HepG2 (cell line): ENCODE data around the gene CERS4. TPM values are rescaled to one million over a fixed set of nuclear protein-coding genes. Genes with fewer than 3 reads are reported as not detected.

Experiments used
- ARNT2 ChIP-seq: sonication (generic); formaldehyde crosslinking; IDR thresholded peaks from 2 replicates; pipeline ENCODE4 v1.8.0; 2022; ENCODE audit warnings: mild to moderate bottlenecking, low read depth, missing genetic modification reagents, moderate library complexity
- CCDC6 ChIP-seq: sonication (generic); formaldehyde crosslinking; IDR thresholded peaks from 2 replicates; pipeline ENCODE4 v1.8.1; 2022; ENCODE audit warnings: mild to moderate bottlenecking, missing genetic modification reagents, moderate library complexity
- DR1 ChIP-seq: sonication (generic); formaldehyde crosslinking; IDR thresholded peaks from 2 replicates; pipeline ENCODE4 v1.8.0; 2021; ENCODE audit warnings: mild to moderate bottlenecking, missing genetic modification reagents, inconsistent platforms
- HMG20B ChIP-seq: conservative IDR thresholded peaks from 2 replicates; pipeline ENCODE4 v1.6.1; 2016; ENCODE audit warnings: missing genetic modification reagents, missing compliant biosample characterization
- SMYD3 ChIP-seq: sonication (generic); formaldehyde crosslinking; IDR thresholded peaks from 2 replicates; pipeline ENCODE4 v1.8.1; 2023; ENCODE audit warnings: mild to moderate bottlenecking, missing genetic modification reagents
- XRCC5 ChIP-seq: fragments of 200-400 bp; formaldehyde crosslinking; optimal IDR thresholded peaks from 2 replicates; pipeline ENCODE3; 2017; ENCODE audit warnings: mild to moderate bottlenecking, low read length
- ZBTB7B ChIP-seq: sonication (generic); formaldehyde crosslinking; IDR thresholded peaks from 2 replicates; pipeline ENCODE4 v1.4.0; 2020; ENCODE audit warnings: missing genetic modification reagents
- ZGPAT ChIP-seq: IDR thresholded peaks from 2 replicates; pipeline ENCODE4 v1.6.1; 2016; ENCODE audit warnings: mild to moderate bottlenecking
- ZNF362 ChIP-seq: sonication (generic); formaldehyde crosslinking; IDR thresholded peaks from 2 replicates; pipeline ENCODE4 v1.4.0; 2020; ENCODE audit warnings: missing genetic modification reagents, mild to moderate bottlenecking, borderline replicate concordance
- polyA plus RNA-seq, 8 experiments: library from polyadenylated mRNA; depleted of rRNA in 3 of 8; stranded (reverse) in 7 of 8; unstranded in 1 of 8; fragments of >200 nt; fragmentation: Illumina TruSeq in 4 of 8; extraction: Trizol in 4 of 8; gene quantifications; 2 replicates each; pipeline versions ENCODE4 v1.2.1 to v1.2.3, GENCODE V29; 2011 to 2016; ENCODE audit warnings: low read depth in 4 of 8, missing spikeins in 1 of 8, mixed read lengths in 1 of 8; ENCODE audit not compliant: insufficient read depth in 1 of 8
- total RNA-seq, 5 experiments: library from RNA; depleted of rRNA; stranded (reverse); fragments of >200 nt; fragmentation: Illumina TruSeq; extraction: Trizol; gene quantifications; 2 replicates each; pipeline ENCODE4 v1.2.3, GENCODE V29; 2016; ENCODE audit warnings: low read depth in 1 of 5
- TF ChIP-seq, protein P1 (sequence below): sonication (generic); formaldehyde crosslinking; IDR thresholded peaks from 2 replicates; pipeline ENCODE4 v1.8.0; 2022; ENCODE audit warnings: mild to moderate bottlenecking, missing genetic modification reagents
- TF ChIP-seq, protein P2 (sequence below): sonication (generic); formaldehyde crosslinking; IDR thresholded peaks from 2 replicates; pipeline ENCODE4 v1.9.0; 2022; ENCODE audit warnings: low read depth, missing genetic modification reagents
- TF ChIP-seq, protein P3 (sequence below): sonication (generic); formaldehyde crosslinking; IDR thresholded peaks from 2 replicates; pipeline ENCODE4 v1.5.1; 2020; ENCODE audit warnings: mild to moderate bottlenecking, moderate library complexity, missing genetic modification reagents
- TF ChIP-seq, protein P4 (sequence below): sonication (generic); formaldehyde crosslinking; IDR thresholded peaks from 2 replicates; pipeline ENCODE4 v1.5.0; 2020; ENCODE audit warnings: missing genetic modification reagents
- TF ChIP-seq, protein P5 (sequence below): sonication (generic); formaldehyde crosslinking; IDR thresholded peaks from 2 replicates; pipeline ENCODE4 v1.5.0; 2020; ENCODE audit warnings: mild to moderate bottlenecking, missing genetic modification reagents

Gene CERS4
- total and polyA plus RNA-seq, 2 of the 13 experiments (the other 11 are each of a cell fraction or from before 2014, with no cell fraction given), result 74.7 to 83.5 TPM

DNA sequence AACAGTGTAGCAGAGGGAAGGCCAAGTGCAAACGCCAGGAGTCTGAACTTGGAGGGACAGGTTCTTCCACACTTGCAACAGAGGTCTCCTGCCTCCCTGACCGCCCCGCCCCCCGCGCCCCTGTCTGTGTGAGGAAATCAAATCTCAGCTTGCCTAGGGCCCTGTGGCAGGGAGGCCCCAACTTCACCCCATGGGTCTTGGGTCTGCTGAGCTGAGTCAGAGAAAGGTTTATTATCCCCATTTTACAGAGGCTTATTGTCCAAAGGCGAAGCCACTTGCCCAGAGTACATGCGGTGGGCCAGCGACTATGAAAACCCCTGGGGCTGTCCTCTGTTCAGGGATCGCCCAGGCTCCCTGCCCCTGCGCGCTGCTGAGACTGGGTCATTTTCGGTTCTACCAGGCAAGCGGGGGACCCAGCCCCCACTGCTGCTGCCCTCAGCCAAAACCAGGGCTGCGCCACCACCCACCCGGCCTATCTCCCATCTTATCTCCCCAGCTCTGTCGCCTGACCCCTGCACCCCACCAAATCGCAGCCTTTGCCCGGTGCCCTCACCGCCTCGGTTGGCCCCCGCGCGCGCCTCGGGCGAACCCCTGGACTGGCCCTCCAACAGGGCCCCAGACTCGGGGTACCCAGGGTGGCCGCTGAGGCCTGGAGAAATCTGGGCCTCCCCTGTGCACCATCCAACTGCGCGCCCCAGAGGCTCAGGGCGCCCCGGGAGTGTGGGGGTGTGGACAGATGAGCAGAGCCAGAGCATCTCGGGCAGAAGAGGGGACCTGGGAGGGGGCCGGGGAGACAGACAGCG, 850 bp upstream of the CERS4 start (continued):
- TF ChIP-seq, protein P1, sequence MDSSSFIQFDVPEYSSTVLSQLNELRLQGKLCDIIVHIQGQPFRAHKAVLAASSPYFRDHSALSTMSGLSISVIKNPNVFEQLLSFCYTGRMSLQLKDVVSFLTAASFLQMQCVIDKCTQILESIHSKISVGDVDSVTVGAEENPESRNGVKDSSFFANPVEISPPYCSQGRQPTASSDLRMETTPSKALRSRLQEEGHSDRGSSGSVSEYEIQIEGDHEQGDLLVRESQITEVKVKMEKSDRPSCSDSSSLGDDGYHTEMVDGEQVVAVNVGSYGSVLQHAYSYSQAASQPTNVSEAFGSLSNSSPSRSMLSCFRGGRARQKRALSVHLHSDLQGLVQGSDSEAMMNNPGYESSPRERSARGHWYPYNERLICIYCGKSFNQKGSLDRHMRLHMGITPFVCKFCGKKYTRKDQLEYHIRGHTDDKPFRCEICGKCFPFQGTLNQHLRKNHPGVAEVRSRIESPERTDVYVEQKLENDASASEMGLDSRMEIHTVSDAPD (CRISPR knock-in tag), result 0 out of 2 replicates have a peak, but pooled peaks have one; percentile 29
- TF ChIP-seq, protein P2, sequence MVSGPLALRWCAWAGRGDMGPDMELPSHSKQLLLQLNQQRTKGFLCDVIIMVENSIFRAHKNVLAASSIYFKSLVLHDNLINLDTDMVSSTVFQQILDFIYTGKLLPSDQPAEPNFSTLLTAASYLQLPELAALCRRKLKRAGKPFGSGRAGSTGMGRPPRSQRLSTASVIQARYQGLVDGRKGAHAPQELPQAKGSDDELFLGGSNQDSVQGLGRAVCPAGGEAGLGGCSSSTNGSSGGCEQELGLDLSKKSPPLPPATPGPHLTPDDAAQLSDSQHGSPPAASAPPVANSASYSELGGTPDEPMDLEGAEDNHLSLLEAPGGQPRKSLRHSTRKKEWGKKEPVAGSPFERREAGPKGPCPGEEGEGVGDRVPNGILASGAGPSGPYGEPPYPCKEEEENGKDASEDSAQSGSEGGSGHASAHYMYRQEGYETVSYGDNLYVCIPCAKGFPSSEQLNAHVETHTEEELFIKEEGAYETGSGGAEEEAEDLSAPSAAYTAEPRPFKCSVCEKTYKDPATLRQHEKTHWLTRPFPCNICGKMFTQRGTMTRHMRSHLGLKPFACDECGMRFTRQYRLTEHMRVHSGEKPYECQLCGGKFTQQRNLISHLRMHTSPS, result peak; percentile 52; the same call in 1 of the 2 replicates
- TF ChIP-seq DR1 (CRISPR knock-in tag) (no peak; the same call in 1 of the 2 replicates), ARNT2 (no peak), HMG20B (CRISPR knock-in tag) (0 out of 2 replicates have a peak, but pooled peaks have one; percentile 22), ZBTB7B (CRISPR knock-in tag) (no peak; the same call in none of the 2 replicates), ZGPAT (CRISPR knock-in tag) (0 out of 2 replicates have a peak, but pooled peaks have one; percentile 45), XRCC5 (peak; percentile 32), SMYD3 (CRISPR knock-in tag) (no peak), ZNF362 (CRISPR knock-in tag) (0 out of 2 replicates have a peak, but pooled peaks have one; percentile 12), CCDC6 (CRISPR knock-in tag) (no peak; the same call in 1 of the 2 replicates)
- TF ChIP-seq, protein P3, sequence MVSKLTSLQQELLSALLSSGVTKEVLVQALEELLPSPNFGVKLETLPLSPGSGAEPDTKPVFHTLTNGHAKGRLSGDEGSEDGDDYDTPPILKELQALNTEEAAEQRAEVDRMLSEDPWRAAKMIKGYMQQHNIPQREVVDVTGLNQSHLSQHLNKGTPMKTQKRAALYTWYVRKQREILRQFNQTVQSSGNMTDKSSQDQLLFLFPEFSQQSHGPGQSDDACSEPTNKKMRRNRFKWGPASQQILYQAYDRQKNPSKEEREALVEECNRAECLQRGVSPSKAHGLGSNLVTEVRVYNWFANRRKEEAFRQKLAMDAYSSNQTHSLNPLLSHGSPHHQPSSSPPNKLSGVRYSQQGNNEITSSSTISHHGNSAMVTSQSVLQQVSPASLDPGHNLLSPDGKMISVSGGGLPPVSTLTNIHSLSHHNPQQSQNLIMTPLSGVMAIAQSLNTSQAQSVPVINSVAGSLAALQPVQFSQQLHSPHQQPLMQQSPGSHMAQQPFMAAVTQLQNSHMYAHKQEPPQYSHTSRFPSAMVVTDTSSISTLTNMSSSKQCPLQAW (CRISPR knock-in tag), result peak; percentile 35; the same call in 1 of the 2 replicates
- TF ChIP-seq, protein P4, sequence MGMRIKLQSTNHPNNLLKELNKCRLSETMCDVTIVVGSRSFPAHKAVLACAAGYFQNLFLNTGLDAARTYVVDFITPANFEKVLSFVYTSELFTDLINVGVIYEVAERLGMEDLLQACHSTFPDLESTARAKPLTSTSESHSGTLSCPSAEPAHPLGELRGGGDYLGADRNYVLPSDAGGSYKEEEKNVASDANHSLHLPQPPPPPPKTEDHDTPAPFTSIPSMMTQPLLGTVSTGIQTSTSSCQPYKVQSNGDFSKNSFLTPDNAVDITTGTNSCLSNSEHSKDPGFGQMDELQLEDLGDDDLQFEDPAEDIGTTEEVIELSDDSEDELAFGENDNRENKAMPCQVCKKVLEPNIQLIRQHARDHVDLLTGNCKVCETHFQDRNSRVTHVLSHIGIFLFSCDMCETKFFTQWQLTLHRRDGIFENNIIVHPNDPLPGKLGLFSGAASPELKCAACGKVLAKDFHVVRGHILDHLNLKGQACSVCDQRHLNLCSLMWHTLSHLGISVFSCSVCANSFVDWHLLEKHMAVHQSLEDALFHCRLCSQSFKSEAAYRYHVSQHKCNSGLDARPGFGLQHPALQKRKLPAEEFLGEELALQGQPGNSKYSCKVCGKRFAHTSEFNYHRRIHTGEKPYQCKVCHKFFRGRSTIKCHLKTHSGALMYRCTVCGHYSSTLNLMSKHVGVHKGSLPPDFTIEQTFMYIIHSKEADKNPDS (CRISPR knock-in tag), result peak; percentile 47; the same call in 1 of the 2 replicates
- TF ChIP-seq, protein P5, sequence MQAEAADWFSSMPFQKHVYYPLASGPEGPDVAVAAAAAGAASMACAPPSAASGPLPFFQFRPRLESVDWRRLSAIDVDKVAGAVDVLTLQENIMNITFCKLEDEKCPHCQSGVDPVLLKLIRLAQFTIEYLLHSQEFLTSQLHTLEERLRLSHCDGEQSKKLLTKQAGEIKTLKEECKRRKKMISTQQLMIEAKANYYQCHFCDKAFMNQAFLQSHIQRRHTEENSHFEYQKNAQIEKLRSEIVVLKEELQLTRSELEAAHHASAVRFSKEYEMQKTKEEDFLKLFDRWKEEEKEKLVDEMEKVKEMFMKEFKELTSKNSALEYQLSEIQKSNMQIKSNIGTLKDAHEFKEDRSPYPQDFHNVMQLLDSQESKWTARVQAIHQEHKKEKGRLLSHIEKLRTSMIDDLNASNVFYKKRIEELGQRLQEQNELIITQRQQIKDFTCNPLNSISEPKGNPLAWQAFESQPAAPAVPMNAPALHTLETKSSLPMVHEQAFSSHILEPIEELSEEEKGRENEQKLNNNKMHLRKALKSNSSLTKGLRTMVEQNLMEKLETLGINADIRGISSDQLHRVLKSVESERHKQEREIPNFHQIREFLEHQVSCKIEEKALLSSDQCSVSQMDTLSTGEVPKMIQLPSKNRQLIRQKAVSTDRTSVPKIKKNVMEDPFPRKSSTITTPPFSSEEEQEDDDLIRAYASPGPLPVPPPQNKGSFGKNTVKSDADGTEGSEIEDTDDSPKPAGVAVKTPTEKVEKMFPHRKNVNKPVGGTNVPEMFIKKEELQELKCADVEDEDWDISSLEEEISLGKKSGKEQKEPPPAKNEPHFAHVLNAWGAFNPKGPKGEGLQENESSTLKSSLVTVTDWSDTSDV (CRISPR knock-in tag), result no peak
